Esophagus (tissue), 2 donors: Measurements from ENCODE around the gene COL4A1. TPM values are rescaled to one million over a fixed set of nuclear protein-coding genes. Genes with fewer than 3 reads are reported as not detected.

Experiments used
- H3K27ac ChIP-seq, 2 donors: one replicate each; pipeline ENCODE4 v1.5.1; 2013; ENCODE audit warnings: low read depth in 2 of 2, mild to moderate bottlenecking in 2 of 2, inconsistent platforms in 1 of 2, low read length in 1 of 2, moderate library complexity in 1 of 2
- H3K27me3 ChIP-seq, 2 donors: one replicate each; pipeline ENCODE4 v1.6.1; 2013; ENCODE audit warnings: low read length in 2 of 2, control low read depth in 1 of 2, mild to moderate bottlenecking in 1 of 2; ENCODE audit not compliant: insufficient read depth in 2 of 2, control insufficient read depth in 1 of 2
- H3K36me3 ChIP-seq, 2 donors: one replicate each; pipeline ENCODE4 v1.6.1; 2013; ENCODE audit warnings: low read length in 1 of 2; ENCODE audit not compliant: control insufficient read depth in 2 of 2, insufficient read depth in 2 of 2
- H3K4me1 ChIP-seq, 2 donors: one replicate each; pipeline ENCODE4 v1.6.1; 2013; ENCODE audit warnings: low read length in 1 of 2; ENCODE audit not compliant: control insufficient read depth in 2 of 2, insufficient read depth in 2 of 2
- H3K4me3 ChIP-seq, 2 donors: one replicate each; pipeline ENCODE4 v1.5.1; 2013; ENCODE audit warnings: low read length in 2 of 2, mild to moderate bottlenecking in 2 of 2, low read depth in 1 of 2, moderate library complexity in 1 of 2
- H3K9me3 ChIP-seq, 2 donors: one replicate each; pipeline ENCODE4 v1.6.1; 2013; ENCODE audit warnings: mild to moderate bottlenecking in 2 of 2, low read depth in 1 of 2, low read length in 1 of 2, moderate library complexity in 1 of 2; ENCODE audit not compliant: control insufficient read depth in 2 of 2, insufficient read depth in 1 of 2
- WGBS, 2 donors: extraction: QIAGEN DNeasy Blood & Tissue Kit; methylation state at CpG; one replicate each; pipeline ENCODE4 v1.1.7; 2013; 5-methylcytosine and 5-hydroxymethylcytosine counted together
- polyA plus RNA-seq, 2 donors: library from polyadenylated mRNA; stranded (reverse); fragments of 200-250 nt; gene quantifications; one replicate each; pipeline ENCODE4 v1.2.3, GENCODE V29; 2013
- donor health status: healthy with polysubstance abuse.
- donor health status: Bipolar disorder and iron deficiency.

Gene COL4A1
- polyA plus RNA-seq, 2 donors = 10.4 to 23.7 TPM

DNA sequence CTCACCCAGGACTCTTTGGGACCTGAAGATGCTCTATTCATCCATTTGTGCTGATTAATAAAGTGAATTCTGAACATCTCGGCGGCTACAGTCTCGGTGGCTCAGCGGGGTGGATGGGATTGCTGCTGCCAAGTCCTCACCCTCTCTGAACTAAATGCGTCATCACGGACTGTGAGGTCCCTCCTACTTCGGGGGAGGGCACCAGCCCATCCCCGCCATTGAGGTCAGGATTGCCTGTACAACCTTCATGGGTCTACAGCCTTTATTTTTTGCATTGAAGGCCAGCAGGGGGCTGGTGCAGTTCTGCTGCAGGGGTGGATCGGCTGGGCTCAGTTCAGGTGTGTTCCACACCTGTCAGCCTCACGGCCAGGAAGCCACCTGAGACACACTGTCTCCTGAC is 181.8 kb downstream of the COL4A1 start:
- Histone ChIP-seq H3K27me3 (no peaks in the 10 kb centered on the region), H3K4me1 (peaks cover 7 to 13% of the 10 kb centered on the region in 2 donors), H3K9me3 (no peaks in the 10 kb centered on the region), H3K27ac (no peak overlapping the region), H3K4me3 (no peak overlapping the region), H3K36me3 (no peaks in the 10 kb centered on the region)
- 89 to 93% methylated on average over 10 of the region's 10 CpGs for WGBS, 2 donors

DNA sequence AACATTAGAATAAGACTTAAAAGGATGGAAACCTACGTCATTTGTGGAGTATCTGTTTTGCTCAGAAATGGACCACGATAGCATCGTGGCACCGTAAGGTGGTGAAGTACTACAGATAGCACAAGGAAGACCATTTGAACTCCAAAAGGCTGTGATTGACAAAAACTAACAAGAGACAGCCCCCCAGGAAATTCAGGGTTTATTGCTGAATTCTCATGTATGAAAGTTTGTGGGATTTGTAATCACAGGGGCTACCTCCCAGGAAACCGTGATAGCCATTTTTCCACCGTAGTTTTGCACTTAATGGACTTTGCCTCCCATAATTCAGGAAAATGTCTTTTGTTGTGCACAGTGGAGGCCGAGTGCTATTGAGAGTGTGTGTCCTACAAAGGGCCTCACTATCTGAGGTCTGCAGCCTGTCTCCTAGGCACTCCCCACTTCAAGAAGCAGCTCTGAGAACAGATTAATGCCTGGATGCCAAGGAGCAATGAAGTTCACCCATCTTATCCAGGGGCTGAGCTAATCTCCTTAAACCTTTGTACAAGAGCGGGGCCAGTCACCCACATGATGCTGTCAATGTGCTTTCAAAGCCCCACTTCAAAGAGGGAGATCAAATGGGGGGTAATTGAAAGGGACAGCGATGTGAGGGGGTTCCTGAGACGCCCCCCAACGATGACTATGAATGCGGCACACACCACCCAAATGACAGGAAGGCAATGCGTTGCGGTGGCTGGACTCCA is 182.6 kb downstream of the COL4A1 start:
- no peak overlapping the region for H3K4me3 ChIP-seq
- WGBS, 2 donors = 78 to 85% methylated on average over 14 of the region's 14 CpGs
- no peaks in the 10 kb centered on the region for H3K9me3 ChIP-seq

DNA sequence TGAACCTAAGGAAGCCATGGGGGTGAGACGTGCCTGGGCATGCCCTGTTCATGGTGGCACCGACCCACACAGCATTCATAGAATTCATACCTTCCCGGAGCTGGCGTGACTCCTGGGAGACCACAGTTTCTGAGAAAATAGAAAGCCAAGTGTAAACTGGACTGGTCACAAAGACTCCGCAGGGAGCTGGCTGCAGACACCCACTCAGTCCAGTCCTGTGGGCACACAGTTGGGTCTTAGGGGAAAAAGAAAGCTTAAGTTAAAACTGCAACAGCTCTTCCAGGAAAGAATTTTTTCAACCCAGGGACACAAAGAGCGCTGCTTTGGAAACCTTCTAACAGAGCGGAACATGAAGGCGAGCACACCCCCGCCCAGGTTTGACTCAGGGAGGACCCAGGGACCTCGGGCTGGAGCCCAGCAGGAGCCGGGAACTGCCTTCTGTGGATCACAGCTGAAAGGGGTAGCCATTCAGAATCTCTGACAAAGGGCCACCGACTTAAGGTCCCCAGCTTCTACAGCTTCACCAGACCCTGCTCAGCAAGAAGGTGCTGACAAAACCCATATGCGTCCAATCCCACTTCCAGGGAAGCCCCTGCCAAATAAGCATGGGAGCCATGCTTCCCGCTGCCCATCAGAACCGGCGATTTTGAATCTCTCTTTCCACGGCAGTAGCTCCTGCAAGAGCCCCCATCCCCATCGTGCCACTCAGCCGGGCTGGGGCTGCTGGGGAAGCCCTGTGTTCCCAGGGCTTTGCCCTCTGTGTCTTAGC is 183.7 kb downstream of the COL4A1 start:
- Histone ChIP-seq H3K36me3 (no peaks in the 10 kb centered on the region), H3K9me3 (no peaks in the 10 kb centered on the region), H3K27ac (no peak overlapping the region), H3K27me3 (no peaks in the 10 kb centered on the region), H3K4me3 (peak overlapping the region; percentile 7 to 32), H3K4me1 (peaks cover 7 to 13% of the 10 kb centered on the region in 2 donors)
- WGBS, 2 donors = 66 to 73% methylated on average over 19 of the region's 19 CpGs

More for the DNA sequence above, 182.6 kb downstream of the COL4A1 start:
- H3K27ac ChIP-seq = no peak overlapping the region
- no peaks in the 10 kb centered on the region for H3K27me3 ChIP-seq
- H3K4me1 ChIP-seq = peaks cover 7 to 13% of the 10 kb centered on the region in 2 donors
- no peaks in the 10 kb centered on the region for H3K36me3 ChIP-seq

DNA sequence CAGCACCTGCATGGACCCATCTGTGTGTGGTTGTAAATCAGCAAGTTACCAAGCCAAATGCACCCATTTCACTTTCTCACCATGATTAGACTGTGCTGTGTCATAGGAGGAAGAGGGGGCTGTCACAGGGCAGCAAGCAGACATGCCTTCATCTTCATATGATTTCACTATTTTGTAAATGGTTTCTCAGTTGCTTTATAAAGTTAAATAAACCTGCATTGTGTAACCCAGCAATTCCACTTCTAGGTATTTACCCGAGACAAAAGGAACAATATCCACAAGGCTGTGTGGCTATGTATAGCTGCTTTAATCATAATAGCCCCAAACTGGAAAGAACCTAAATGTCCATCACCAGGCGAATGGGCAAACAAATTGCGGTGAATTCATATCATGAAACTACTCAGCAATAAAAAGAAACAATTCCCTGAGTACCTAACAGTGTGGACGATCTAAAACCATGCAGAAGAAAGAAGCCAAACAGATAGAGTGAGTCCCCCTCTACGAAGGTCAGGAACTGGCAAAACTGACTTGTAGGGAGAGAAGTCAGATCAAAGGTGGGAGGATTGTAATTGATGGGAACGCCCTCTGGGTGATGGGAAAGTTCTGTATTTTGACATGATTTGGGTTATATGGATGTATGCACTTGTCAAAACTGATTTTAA is 185.4 kb downstream of the COL4A1 start:
- no peaks in the 10 kb centered on the region for H3K36me3 ChIP-seq
- no peak overlapping the region for H3K4me3 ChIP-seq
- WGBS, 2 donors = 73 to 77% methylated on average over 6 of the region's 6 CpGs
- H3K9me3 ChIP-seq = no peaks in the 10 kb centered on the region
- no peak overlapping the region for H3K27ac ChIP-seq
- H3K4me1 ChIP-seq = peaks cover 4 to 7% of the 10 kb centered on the region in 2 donors
- H3K27me3 ChIP-seq = no peaks in the 10 kb centered on the region

DNA sequence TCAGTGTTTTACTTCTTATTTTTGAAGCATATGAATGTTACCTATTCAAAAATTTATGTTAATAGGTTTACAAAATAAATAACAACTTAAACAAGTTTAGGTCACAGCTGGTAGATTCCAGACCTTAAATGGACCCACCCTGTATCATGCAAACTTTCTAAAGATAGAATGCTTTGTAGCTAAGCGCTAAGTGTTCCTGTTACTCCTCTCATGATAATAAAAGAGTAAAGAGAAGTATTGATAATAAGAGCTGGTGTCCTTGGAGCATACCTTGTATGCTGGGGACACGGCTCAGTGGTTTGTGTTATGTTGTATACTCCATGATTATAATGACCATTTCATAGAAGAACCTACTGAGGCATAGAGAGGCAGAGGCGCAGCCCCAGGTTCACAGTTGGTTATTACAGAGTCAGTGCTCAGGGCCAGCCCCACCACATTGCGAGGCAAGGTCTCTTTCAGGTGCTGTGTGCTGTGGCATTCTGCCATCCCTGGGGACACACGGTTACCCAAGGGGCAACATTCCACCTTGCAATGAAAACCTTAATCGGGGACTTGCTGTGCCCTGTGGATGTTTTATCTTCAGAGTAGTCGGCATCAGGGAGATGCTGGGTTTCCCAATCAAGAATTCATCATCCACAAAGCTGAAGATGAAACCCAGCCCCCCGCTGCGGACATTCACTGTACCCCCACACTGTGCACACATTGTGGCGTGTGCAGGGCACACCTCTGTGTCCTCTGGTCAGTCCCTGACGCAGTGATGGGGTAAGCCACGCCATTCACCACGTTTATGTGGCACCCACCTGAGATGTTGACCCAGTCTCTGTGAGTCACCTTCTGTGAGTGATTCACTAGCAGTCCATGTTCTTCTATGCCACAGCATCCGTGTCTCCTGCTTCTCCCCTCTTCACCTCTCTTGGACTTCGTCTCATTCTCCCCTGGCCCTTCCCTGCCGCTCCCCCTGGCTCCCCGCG is 186.7 kb downstream of the COL4A1 start:
- H3K4me1 ChIP-seq = peaks cover 2 to 7% of the 10 kb centered on the region in 2 donors
- no peaks in the 10 kb centered on the region for H3K36me3 ChIP-seq
- no peaks in the 10 kb centered on the region for H3K27me3 ChIP-seq
- H3K27ac ChIP-seq = no peak overlapping the region
- 86 to 88% methylated on average over 18 of the region's 18 CpGs for WGBS, 2 donors
- H3K9me3 ChIP-seq = no peaks in the 10 kb centered on the region
- H3K4me3 ChIP-seq = no peak overlapping the region

DNA sequence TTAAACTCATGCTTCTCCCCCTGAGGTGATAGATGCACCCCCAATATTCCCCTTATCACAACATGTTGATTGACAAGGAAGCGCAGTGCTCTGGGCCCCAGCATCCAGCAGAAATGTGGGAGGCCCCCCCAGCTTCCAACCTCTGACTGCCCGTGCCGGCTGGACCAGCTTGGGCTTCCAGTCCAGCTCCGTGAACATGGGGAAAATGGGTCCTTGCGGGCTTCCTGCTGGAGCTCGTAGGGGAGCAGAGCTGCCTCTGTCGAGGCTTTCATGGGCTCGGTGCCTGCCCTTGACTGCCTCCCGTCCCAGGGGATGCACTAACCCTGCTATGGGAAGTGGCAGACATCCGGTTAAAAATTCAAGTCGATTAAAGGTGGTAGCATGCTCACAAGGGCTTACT is 188.9 kb downstream of the COL4A1 start:
- Histone ChIP-seq H3K4me3 (no peak overlapping the region), H3K9me3 (no peaks in the 10 kb centered on the region), H3K27me3 (no peaks in the 10 kb centered on the region), H3K27ac (no peak overlapping the region), H3K36me3 (no peaks in the 10 kb centered on the region), H3K4me1 (peaks cover 2 to 3% of the 10 kb centered on the region in 2 donors)
- WGBS, 2 donors = 80 to 81% methylated on average over 11 of the region's 11 CpGs

DNA sequence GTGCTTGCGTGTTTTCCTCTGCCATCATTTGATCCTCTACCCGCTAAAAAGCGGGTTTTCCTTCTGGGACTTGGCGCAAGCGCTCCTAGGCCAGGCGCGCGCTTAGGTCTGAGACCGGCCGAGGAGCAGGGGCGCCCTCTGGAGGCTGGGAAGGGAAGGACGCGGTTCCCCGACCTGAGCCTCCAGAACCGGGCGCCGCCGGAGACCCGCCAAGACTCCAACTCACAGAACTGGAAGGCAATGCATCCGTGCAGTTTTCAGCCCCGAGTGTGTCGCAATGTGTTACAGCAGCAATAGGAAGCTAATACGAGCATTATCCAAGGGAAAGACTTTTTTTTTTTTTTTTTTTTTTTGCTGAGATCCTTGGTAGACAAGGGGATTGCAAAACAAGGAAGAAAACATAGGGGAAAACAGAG is 190.9 kb downstream of the COL4A1 start:
- Histone ChIP-seq H3K4me1 (peaks cover 0 to 2% of the 10 kb centered on the region in 2 donors), H3K27me3 (no peaks in the 10 kb centered on the region), H3K27ac (no peak overlapping the region), H3K4me3 (no peak overlapping the region), H3K9me3 (no peaks in the 10 kb centered on the region), H3K36me3 (no peaks in the 10 kb centered on the region)
- WGBS, 2 donors = 33 to 40% methylated on average over 23 of the region's 23 CpGs

DNA sequence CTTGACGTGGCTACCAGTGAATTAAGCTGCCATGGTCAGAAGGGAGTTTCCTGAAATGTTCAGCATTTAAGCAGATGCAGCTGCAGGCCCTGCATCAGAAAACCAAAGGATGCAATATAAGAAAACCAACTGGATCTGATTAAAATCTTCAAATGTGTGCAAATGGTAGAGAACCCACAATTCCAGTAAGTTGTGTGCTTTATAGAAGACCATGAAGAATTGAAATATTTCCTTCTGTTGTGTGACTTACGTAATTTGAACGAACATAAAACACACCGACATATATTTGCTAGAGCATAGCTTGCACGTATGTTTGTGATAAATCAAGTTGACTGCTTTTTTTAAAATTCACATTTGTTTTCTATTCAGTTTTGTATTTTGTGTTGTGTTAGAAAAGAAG is 191.4 kb downstream of the COL4A1 start:
- Histone ChIP-seq H3K4me3 (no peak overlapping the region), H3K4me1 (peaks cover 0 to 2% of the 10 kb centered on the region in 2 donors), H3K9me3 (no peaks in the 10 kb centered on the region), H3K36me3 (no peaks in the 10 kb centered on the region), H3K27me3 (no peaks in the 10 kb centered on the region), H3K27ac (no peak overlapping the region)
- WGBS, 2 donors = 77 to 80% methylated on average over 5 of the region's 5 CpGs

DNA sequence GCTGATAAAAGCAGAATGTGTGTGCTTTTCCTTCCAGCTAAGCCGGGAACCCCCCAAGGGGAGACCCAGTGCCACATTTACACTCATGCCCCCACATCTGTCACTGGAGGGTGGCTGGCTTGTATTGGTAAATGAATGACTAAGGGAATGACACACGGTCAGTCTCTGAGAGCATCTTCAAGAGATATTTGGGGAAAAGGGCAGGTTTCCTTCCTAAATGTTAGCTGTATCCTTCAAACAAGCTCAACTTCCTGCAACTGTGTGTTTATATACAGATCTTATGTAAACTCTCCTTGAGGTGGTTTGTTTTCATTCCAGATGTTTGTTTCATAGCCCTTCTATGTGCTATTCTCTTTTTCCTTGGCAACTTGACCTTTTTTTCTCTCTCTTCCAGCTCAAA is 192.6 kb downstream of the COL4A1 start:
- no peaks in the 10 kb centered on the region for H3K27me3 ChIP-seq
- no peaks in the 10 kb centered on the region for H3K36me3 ChIP-seq
- peaks cover 0 to 2% of the 10 kb centered on the region in 2 donors for H3K4me1 ChIP-seq
- no peak overlapping the region for H3K27ac ChIP-seq
- H3K4me3 ChIP-seq = no peak overlapping the region
- 67 to 86% methylated on average over 2 of the region's 2 CpGs for WGBS, 2 donors
- H3K9me3 ChIP-seq = no peaks in the 10 kb centered on the region
